Panc1 (cell line): ENCODE data around the gene C3orf49.

Experiments
- CTCF ChIP-seq: fragments of 450-650 bp; IDR thresholded peaks from 2 replicates; pipeline ENCODE4 v1.5.1; 2017; ENCODE audit warnings: mild to moderate bottlenecking
- POLR2AphosphoS5 ChIP-seq: IDR thresholded peaks from 2 replicates; pipeline ENCODE4 v1.6.1; 2012; ENCODE audit warnings: mild to moderate bottlenecking, low read depth, low read length, moderate library complexity
- REST ChIP-seq, 2 experiments: IDR thresholded peaks; 2 replicates each; pipeline ENCODE4 v1.6.1; 2011 to 2012; ENCODE audit warnings: low read depth in 2 of 2, control low read depth in 1 of 2, low read length in 1 of 2, mild to moderate bottlenecking in 1 of 2, moderate library complexity in 1 of 2; ENCODE audit not compliant: insufficient read depth in 1 of 2
- SIN3A ChIP-seq: IDR thresholded peaks from 2 replicates; pipeline ENCODE4 v1.6.1; 2012; ENCODE audit warnings: low read depth, mild to moderate bottlenecking, low read length, moderate library complexity, borderline replicate concordance; ENCODE audit not compliant: insufficient read depth
- TCF7L2 ChIP-seq: IDR thresholded peaks from 2 replicates; pipeline ENCODE4 v1.6.1; 2011; ENCODE audit warnings: mild to moderate bottlenecking, low read depth, low read length, inconsistent platforms

- TF ChIP-seq REST (IDR thresholded peaks at IDR 0.05; ENCODE audit: insufficient read depth in 1 of 2, low read depth in 2 of 2, low read length in 1 of 2) (no peak), CTCF (no peak), POLR2AphosphoS5 (no peak), SIN3A (no peak), TCF7L2 (no peak)
Observed at GRCh38 chr3:63830526-63830925, 11.4 kb downstream of the C3orf49 start.
